Measurements from ENCODE around the gene TADA1.
"Not testable (repeated sequence)": the region's sequence is repeated elsewhere in the genome, so short reads cannot be mapped to it uniquely, and the experiment has no call there.

The TADA1 gene

DNA sequence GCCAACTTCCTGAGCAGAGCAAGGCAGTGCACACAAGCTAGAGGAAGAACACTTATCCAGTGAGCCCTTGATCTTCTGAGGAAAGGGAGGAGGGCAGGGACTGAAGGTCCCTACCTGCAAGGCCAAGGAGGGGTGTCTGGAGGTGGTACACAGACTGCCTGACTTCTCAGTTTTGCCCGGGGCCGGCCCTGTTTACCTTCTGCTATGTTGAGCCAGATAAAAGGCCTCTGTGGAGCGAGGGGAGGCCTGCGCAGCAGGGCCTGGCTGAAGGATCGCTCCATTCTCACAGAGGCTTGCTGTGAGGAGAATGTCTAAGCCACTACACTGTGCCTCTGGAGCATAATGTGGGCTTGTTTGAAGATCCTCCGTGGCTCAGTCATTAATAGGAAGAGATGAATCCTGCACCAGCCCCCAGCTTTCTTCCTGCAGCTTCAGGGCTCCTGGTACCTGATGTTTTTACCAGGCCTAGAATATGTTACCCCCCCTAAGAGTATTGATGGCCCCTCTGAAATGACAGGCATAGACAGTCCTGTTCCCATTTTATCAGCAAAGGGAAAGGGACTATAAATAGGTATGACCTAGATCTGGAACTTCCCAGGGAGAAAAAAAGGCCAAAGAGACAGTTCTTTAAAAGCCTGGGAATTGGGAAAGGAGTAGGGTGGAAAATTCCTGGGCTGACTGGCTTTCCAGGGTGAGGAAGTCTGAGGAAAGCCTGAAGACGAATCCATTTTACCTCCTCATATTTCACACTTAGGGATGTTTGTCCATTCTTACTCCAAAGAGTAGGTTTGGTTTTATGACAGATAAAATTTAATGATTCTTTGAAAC, 32.1 kb downstream of the TADA1 start:
- H3K4me1 ChIP-seq (ENCODE audit: insufficient read depth, low read length), result peaks cover 6% of the 10 kb centered on the region; the same call in 1 of the 2 replicates
- H3K9ac ChIP-seq (ENCODE audit: low read depth, low read length), result no peak overlapping the region
- H3K36me3 ChIP-seq (ENCODE audit: insufficient read depth, low read length), result peaks cover 56% of the 10 kb centered on the region
- no peaks in the 10 kb centered on the region for H3K9me3 ChIP-seq (ENCODE audit: control insufficient read depth, insufficient read depth, low read length)

DNA sequence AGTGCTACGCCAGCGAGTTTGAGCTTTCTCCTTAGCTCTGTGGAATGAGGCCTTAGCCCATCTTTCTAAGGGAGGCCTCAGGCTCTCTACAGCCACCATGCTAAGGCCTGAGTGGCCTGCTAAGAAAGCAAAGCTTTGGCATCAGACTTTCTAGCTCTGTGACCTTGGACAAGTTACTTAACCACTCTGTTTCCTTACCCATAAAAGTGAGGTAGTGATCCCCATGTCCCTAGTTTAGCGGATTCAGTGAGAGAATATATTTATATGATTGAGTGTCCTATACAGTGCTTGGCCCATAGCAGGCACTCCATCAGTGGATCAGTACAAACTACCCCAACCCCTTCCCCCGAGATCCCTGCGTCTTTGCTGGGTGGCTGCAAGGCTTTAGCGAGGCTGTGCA, 32.7 kb downstream of the TADA1 start:
- peaks cover 9% of the 10 kb centered on the region for H3K4me1 ChIP-seq (ENCODE audit: insufficient read depth, low read length)
- H3K36me3 ChIP-seq (ENCODE audit: insufficient read depth, low read length), result peaks cover 53% of the 10 kb centered on the region
- H3K9me3 ChIP-seq (ENCODE audit: control insufficient read depth, insufficient read depth, low read length), result no peaks in the 10 kb centered on the region
- no peak overlapping the region for H3K9ac ChIP-seq (ENCODE audit: low read depth, low read length)

DNA sequence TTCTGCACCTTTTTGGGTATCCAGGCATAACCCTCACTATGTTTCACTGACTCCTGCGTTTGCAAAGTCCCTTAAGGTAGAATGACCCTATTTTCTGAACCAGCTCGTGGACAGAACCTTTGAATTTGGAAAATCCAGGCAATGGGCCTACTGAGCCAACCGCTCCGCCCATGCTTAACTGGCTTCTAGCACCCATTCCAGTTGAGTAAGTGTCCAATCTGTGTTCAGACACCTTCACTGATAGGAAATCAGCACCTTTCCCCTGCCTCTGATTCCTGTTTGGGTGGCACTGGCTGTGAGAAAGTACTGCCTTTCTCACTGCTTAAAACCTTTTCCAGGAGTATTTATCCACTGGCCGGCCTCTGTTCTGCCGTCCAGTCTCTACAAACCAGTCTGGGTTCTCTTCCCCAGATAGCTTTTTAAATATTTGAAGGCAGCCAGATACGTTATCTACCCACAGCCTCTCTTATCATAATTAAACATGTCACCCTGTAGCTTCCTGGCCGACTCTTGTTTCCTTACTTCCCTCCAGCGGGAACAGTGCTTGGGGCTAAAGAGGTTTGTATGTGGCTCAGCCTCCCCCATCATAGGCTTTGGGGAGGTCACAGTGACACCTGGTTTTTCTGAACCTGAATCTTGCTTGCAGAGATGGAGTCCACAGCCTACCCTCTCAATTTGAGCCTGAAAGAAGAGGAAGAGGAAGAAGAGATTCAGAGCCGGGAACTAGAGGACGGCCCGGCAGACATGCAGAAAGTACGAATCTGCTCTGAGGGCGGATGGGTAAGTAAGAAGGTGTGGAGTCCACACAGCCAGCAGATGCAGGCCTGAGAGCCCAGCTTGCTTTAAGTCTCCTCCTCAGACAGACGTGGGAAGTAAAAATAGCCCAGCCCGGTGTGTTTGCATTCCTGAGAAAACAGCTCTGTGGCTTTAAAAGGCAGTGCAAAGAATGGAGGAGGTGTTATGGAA, 35.5 kb downstream of the TADA1 start:
- Histone ChIP-seq H3K4me1 (ENCODE audit: insufficient read depth, low read length) (peaks cover 11% of the 10 kb centered on the region), H3K9me3 (ENCODE audit: control insufficient read depth, insufficient read depth, low read length) (no peaks in the 10 kb centered on the region), H3K36me3 (ENCODE audit: insufficient read depth, low read length) (peaks cover 36% of the 10 kb centered on the region), H3K9ac (ENCODE audit: low read depth, low read length) (peak overlapping the region; percentile 61)

DNA sequence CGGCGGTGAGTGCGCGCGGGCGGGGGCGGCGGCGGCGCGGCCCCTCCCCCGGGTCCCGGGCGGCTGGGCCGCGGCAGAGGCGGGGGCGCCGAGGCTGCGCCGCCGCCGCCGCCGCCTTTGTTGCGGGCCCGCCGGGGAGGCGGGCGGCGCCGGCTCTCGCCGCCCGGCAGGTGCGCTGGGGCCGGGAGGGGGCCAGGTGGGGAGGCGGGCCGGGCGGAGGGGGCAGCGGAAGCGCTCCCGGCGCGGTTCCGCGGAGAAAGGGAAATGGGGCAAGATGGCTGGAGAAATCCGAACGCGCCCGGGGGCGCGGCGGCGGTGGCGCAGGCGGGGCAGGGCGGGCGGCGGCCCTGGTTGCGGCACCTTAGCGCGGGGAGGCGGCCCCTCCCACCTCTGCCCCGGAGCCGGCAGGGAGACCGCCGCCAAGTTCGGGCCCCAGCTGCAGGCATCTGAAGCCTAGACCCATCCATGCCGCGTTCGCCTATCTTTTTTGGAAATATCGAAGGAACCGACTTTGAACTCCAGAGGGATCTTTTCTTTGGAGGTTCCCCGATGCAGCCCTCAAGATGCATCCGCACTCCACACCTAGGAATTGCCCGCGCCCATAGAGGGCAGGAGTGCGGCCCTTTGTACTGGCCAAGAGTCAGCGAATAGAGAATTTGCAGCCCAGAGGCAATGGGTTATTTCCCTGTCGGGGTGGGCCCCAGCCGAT, 36.3 kb downstream of the TADA1 start:
- Histone ChIP-seq H3K9me3 (ENCODE audit: control insufficient read depth, insufficient read depth, low read length) (no peaks in the 10 kb centered on the region), H3K4me1 (ENCODE audit: insufficient read depth, low read length) (peaks cover 11% of the 10 kb centered on the region)

DNA sequence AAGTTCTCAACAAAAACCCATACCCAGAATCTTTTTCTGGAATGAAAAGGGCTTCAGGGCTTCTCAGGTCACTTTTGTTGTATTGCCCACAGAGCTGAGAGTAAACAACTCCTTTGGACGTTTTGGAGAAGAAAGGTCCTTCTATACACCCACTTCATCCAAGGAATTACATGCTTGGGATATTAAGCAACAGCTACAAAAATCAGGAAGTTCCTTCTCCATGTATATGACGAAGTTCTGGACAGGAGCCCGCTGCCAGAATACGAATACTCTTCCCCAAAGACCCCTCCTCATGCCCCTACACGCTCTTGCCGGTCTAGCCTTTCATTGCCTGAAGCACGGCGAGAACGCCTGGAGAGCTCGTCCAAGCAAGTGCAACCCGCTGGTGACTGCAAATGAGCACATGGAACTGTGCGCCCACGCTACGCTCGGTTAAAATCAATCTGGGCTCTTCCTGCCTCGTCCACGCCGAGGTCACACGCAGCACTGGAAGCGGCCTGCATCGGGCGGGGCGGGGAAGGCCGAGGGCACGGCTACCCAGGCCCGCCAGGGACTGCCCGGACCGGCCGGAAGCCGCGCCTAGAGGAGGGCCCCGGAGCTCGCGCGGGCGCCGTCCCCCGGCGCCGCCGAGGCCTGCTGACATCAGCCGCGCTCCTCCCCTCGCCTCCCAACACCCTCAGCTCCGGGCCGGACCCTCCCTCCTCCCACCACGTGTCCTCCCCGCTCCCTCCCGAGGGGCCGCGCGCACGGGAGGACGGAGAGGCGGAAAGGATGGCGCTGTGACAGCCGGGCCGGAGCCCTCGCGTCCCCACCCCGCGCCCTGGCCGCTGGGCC, 37.1 kb downstream of the TADA1 start, which contains the start of gene POGK:
TSS of gene POGK (plus strand) at position 710 of the 834 bp plus-strand sequence. CDS start 1,482 bp downstream, outside the sequence.
- H3K9me3 ChIP-seq (ENCODE audit: control insufficient read depth, insufficient read depth, low read length), result no peaks in the 10 kb centered on the region
- peaks cover 11% of the 10 kb centered on the region for H3K4me1 ChIP-seq (ENCODE audit: insufficient read depth, low read length)
- peaks cover 28% of the 10 kb centered on the region for H3K36me3 ChIP-seq (ENCODE audit: insufficient read depth, low read length)
- peak within 1 kb of the TSS; percentile 97 for H3K9ac ChIP-seq (ENCODE audit: low read depth, low read length)

More for the DNA sequence above, 36.3 kb downstream of the TADA1 start:
- Histone ChIP-seq H3K36me3 (ENCODE audit: insufficient read depth, low read length) (peaks cover 33% of the 10 kb centered on the region), H3K9ac (ENCODE audit: low read depth, low read length) (peak overlapping the region; percentile 97)

DNA sequence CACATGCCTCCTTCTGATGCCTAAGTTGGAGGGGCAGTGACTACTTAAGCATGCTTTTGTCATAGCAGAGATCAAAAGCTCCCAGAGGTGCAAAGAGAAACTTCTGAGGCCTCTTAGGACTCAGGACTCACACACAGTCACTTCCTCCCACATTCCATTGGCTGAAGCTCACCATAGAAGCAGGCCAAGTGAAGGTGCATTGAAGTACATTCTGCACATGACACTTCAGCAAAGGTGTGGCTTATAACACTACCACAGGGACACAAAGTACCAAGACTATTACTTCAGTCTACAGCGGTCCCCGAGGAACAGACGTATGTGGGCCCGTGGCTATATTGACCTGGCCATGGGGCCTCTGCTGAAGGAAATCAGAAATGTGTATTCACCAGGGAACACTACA, 39.3 kb downstream of the TADA1 start:
- Histone ChIP-seq H3K9ac (ENCODE audit: low read depth, low read length) (no peak overlapping the region), H3K36me3 (ENCODE audit: insufficient read depth, low read length) (peaks cover 7% of the 10 kb centered on the region), H3K9me3 (ENCODE audit: control insufficient read depth, insufficient read depth, low read length) (no peaks in the 10 kb centered on the region; the same call in 1 of the 2 replicates), H3K4me1 (ENCODE audit: insufficient read depth, low read length) (peaks cover 11% of the 10 kb centered on the region)

DNA sequence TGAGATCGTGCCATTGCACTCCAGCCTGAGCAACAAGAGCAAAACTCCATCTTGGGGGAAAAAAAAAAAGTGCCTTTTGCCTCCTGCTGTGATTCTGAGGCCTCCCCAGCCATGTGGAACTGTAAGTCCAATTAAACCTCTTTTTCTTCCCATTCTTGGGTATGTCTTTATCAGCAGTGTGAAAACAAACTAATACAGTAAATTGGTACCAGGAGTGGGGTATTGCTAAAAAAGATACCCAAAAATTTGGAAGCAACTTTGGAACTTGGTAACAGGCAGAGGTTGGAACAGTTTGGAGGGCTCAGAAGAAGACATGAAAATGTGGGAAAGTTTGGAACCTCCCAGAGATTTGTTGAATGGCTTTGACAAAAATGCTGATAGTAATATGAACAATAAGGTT, 46.3 kb downstream of the TADA1 start:
- H3K9ac ChIP-seq (ENCODE audit: low read depth, low read length); H3K9me3 ChIP-seq (ENCODE audit: control insufficient read depth, insufficient read depth, low read length); H3K36me3 ChIP-seq (ENCODE audit: insufficient read depth, low read length); H3K4me1 ChIP-seq (ENCODE audit: insufficient read depth, low read length): not testable (repeated sequence)

DNA sequence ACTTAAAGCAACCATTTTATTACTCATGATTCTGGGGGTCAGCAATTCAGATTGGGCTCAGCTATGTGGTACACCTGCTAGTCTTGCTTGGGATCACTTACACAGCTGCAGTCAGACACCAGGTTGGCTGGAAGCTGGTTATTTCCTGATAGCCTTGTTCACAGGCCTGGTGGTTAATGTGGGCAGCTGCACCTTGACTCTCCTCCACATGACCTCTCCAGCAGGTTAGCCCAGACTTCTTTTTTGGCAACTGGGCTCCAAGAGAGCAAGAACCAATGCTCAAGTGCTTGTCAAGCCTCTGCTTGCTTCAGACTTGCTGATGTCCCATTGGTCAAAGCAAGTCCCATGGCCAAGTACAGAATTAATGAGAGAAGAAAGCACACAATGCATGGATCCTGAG, 48.6 kb downstream of the TADA1 start:
- H3K4me1 ChIP-seq (ENCODE audit: insufficient read depth, low read length), result no peaks in the 10 kb centered on the region
- peaks cover 7% of the 10 kb centered on the region for H3K9me3 ChIP-seq (ENCODE audit: control insufficient read depth, insufficient read depth, low read length)
- H3K36me3 ChIP-seq (ENCODE audit: insufficient read depth, low read length), result no peaks in the 10 kb centered on the region
- no peak overlapping the region for H3K9ac ChIP-seq (ENCODE audit: low read depth, low read length)

DNA sequence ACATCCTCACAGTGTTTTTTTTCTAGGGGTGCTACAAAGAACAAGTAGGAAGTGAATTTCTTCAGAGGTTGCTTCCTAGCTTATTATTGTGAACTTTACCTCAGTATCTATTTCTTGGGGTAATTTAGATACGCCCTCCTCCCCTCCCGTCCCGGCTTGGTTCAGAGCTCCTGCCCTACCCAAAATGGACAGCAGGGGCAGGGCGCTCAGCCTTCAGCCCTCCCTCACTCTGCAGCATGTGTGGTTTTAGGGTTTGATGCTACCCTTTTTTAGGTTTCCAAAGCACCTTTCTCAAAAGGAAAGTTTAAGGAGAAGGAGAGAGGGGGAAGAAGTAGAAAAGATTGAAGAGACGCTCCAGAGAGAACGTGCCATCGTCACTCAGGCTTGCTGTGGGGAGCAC, 53.7 kb downstream of the TADA1 start:
- Histone ChIP-seq H3K9me3 (ENCODE audit: control insufficient read depth, insufficient read depth, low read length) (no peaks in the 10 kb centered on the region), H3K36me3 (ENCODE audit: insufficient read depth, low read length) (no peaks in the 10 kb centered on the region), H3K9ac (ENCODE audit: low read depth, low read length) (no peak overlapping the region), H3K4me1 (ENCODE audit: insufficient read depth, low read length) (no peaks in the 10 kb centered on the region)

DNA sequence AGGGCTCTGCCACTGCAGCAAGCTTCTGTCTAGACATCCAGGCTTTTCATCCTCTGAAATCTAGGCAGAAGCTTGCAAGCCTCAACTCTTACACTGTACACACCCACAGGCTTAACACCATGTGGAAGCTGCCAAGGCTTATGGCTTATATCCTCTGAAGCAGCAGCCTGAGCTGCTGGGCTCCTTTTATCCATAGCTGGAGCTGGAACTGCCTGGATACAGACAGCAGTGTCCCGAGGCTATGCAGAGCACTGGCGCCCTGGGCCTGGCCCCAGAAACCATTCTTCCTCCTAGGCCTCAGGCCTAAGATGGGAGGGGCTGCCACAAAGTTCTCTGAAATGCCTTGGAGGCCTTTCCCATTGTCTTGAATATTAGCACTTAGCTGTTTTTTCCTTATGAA, 56.1 kb downstream of the TADA1 start:
- Histone ChIP-seq H3K36me3 (ENCODE audit: insufficient read depth, low read length) (no peaks in the 10 kb centered on the region), H3K9me3 (ENCODE audit: control insufficient read depth, insufficient read depth, low read length) (no peaks in the 10 kb centered on the region; the same call in 1 of the 2 replicates), H3K9ac (ENCODE audit: low read depth, low read length) (no peak overlapping the region), H3K4me1 (ENCODE audit: insufficient read depth, low read length) (no peaks in the 10 kb centered on the region)

DNA sequence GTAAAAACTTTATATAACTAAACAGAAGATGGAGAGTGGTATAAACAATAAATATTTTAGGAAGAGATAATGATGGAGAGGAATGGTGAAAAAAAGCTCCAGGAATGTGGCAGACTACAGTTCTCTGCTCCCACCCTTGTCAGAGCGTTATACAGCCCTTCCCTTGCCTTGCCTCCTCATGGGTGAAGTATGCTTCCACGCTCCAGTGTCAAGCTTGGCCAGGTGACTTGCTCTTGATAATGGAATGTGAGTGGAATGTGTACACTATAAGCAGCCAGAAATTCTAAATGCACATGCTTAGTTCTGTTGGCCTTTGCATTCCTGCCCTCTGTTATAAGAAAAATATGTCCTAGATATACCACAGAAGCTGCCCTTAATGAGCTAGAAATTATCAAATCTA, 61.5 kb downstream of the TADA1 start:
- Histone ChIP-seq H3K4me1 (ENCODE audit: insufficient read depth, low read length) (no peaks in the 10 kb centered on the region), H3K36me3 (ENCODE audit: insufficient read depth, low read length) (no peaks in the 10 kb centered on the region), H3K9me3 (ENCODE audit: control insufficient read depth, insufficient read depth, low read length) (no peaks in the 10 kb centered on the region; the same call in 1 of the 2 replicates), H3K9ac (ENCODE audit: low read depth, low read length) (no peak overlapping the region)

DNA sequence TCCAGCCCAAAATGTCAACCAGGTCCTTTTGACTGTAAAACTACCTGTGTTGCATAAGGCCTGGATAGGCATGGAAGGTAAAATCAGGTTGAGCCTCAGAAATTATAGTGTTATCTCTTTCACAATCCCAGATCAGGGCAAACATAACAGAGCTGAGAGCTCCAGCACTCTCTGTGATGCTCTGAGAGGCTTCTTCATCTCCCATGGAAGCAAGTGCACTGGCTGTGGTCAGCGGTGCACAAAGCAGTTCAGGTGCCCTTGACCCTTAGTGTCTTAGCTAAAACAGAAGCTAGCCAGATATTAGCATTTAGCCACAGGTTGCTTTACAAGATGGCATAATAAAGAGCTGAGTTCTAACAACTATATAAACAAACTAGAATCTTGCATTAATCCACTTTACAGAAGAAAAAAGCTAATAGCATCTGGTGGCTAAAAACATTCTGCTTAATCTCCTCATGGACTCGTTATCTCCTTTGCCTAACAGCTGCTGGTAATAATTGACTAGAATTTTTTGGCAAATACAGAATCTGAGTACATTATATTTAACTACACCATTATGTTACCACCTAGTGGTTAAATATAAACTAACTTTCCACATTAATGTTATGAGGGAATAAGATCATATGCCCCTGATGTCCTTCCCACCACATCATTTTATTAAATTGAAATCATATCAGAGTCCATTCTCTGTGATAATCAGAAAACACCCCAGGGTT, 62.4 kb downstream of the TADA1 start:
- Histone ChIP-seq H3K36me3 (ENCODE audit: insufficient read depth, low read length) (no peaks in the 10 kb centered on the region), H3K9me3 (ENCODE audit: control insufficient read depth, insufficient read depth, low read length) (no peaks in the 10 kb centered on the region; the same call in 1 of the 2 replicates), H3K9ac (ENCODE audit: low read depth, low read length) (no peak overlapping the region), H3K4me1 (ENCODE audit: insufficient read depth, low read length) (no peaks in the 10 kb centered on the region)

DNA sequence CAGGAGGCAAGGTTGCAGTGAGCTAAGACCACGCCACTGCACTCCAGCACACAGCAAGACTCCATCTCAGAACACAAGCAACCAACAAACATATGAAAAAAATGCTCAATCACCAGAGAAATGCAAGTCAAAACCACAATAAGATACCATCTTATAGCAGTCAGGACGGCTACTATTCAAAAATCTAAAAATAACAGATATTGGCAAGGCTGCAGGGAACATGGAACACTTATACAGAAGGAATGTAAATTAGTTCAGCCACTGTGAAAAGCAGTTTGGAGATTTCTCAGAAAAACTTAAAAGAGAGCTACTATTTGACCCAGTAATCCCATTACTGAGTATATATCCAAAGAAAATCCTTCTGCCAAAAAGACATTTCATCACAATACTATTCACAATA, 64.4 kb downstream of the TADA1 start:
- Histone ChIP-seq H3K9me3 (ENCODE audit: control insufficient read depth, insufficient read depth, low read length) (no peaks in the 10 kb centered on the region; the same call in 1 of the 2 replicates), H3K36me3 (ENCODE audit: insufficient read depth, low read length) (no peaks in the 10 kb centered on the region), H3K4me1 (ENCODE audit: insufficient read depth, low read length) (no peaks in the 10 kb centered on the region), H3K9ac (ENCODE audit: low read depth, low read length) (no peak overlapping the region)
